ENCODE measurements around the gene EPYC. TPM values are rescaled to one million over a fixed set of nuclear protein-coding genes. Genes with fewer than 3 reads are reported as not detected.

The EPYC gene
- total RNA-seq, 1 experiment from 2014 or later = not detected

GRCh38 chr12:90938451-90938850 lies 66.3 kb downstream of the EPYC start:
- intact Hi-C loops (cut with micrococcal nuclease; ENCODE audit: unreplicated experiment) = no loop called here
- CTCF ChIA-PET = no interaction called here
- Histone ChIP-seq H3K27ac (ENCODE audit: low read depth, low read length, poor library complexity, severe bottlenecking) (no peak overlapping the region), H3K4me3 (ENCODE audit: low read depth, low read length, poor library complexity, severe bottlenecking) (no peak overlapping the region), H3K4me1 (ENCODE audit: insufficient read depth, low read length, poor library complexity, severe bottlenecking) (no peaks in the 10 kb centered on the region), H3K9me3 (ENCODE audit: low read depth, low read length, poor library complexity, severe bottlenecking) (no peaks in the 10 kb centered on the region), H3K27me3 (replicated peaks; ENCODE audit: insufficient read depth, low read depth, low read length, poor library complexity) (no peaks in the 10 kb centered on the region), H3K36me3 (ENCODE audit: insufficient read depth, low read length, poor library complexity, severe bottlenecking) (no peaks in the 10 kb centered on the region)
- no peak for TF ChIP-seq EZH2 (IDR thresholded peaks at IDR 0.05; ENCODE audit: borderline replicate concordance, low read depth, low read length, poor library complexity, severe bottlenecking)
- no peak for TF ChIP-seq CTCF (conservative IDR thresholded peaks at IDR 0.05; ENCODE audit: low read depth, low read length)
- BruUV-seq (replicated peaks) = no TSS peak
- POLR2A ChIA-PET (ENCODE audit: low non-redundant PET) = no interaction called here
- DNase-seq (ENCODE audit: low spot score) = no peak

- no peak overlapping the region for H3K4me3 ChIP-seq (ENCODE audit: low read depth, low read length, poor library complexity, severe bottlenecking)
- ChIA-PET POLR2A (ENCODE audit: low non-redundant PET) (interaction anchor here (0.5 kb wide), 1 partner anchor 123 kb away, joined by 3 read pairs; no protein-coding TSS in a partner anchor), CTCF (no interaction called here)
- no peaks in the 10 kb centered on the region for H3K27me3 ChIP-seq (replicated peaks; ENCODE audit: insufficient read depth, low read depth, low read length, poor library complexity)
- no TSS peak for BruUV-seq (replicated peaks)
- DNase-seq (ENCODE audit: low spot score) = no peak
- no peaks in the 10 kb centered on the region for H3K4me1 ChIP-seq (ENCODE audit: insufficient read depth, low read length, poor library complexity, severe bottlenecking)
- TF ChIP-seq CTCF (conservative IDR thresholded peaks at IDR 0.05; ENCODE audit: low read depth, low read length) = no peak
- TF ChIP-seq EZH2 (IDR thresholded peaks at IDR 0.05; ENCODE audit: borderline replicate concordance, low read depth, low read length, poor library complexity, severe bottlenecking) = no peak
- no peak overlapping the region for H3K27ac ChIP-seq (ENCODE audit: low read depth, low read length, poor library complexity, severe bottlenecking)
- intact Hi-C loops (cut with micrococcal nuclease; ENCODE audit: unreplicated experiment) = no loop called here
- no peaks in the 10 kb centered on the region for H3K36me3 ChIP-seq (ENCODE audit: insufficient read depth, low read length, poor library complexity, severe bottlenecking)
- H3K9me3 ChIP-seq (ENCODE audit: low read depth, low read length, poor library complexity, severe bottlenecking) = no peaks in the 10 kb centered on the region
Measured at GRCh38 chr12:90937651-90938050, 67.1 kb downstream of the EPYC start.

GRCh38 chr12:90936230-90937005 lies 68.4 kb downstream of the EPYC start:
- Histone ChIP-seq H3K36me3 (ENCODE audit: insufficient read depth, low read length, poor library complexity, severe bottlenecking) (no peaks in the 10 kb centered on the region), H3K27me3 (replicated peaks; ENCODE audit: insufficient read depth, low read depth, low read length, poor library complexity) (no peaks in the 10 kb centered on the region), H3K27ac (ENCODE audit: low read depth, low read length, poor library complexity, severe bottlenecking) (no peak overlapping the region), H3K4me1 (ENCODE audit: insufficient read depth, low read length, poor library complexity, severe bottlenecking) (no peaks in the 10 kb centered on the region), H3K4me3 (ENCODE audit: low read depth, low read length, poor library complexity, severe bottlenecking) (no peak overlapping the region), H3K9me3 (ENCODE audit: low read depth, low read length, poor library complexity, severe bottlenecking) (no peaks in the 10 kb centered on the region)
- BruUV-seq (replicated peaks) = no TSS peak
- POLR2A ChIA-PET (ENCODE audit: low non-redundant PET) = no interaction called here
- no peak for DNase-seq (ENCODE audit: low spot score)
- CTCF ChIA-PET = interaction anchor here (0.7 kb wide), 1 partner anchor 106 kb away, joined by 4 read pairs; no protein-coding TSS in a partner anchor
- intact Hi-C loops (cut with micrococcal nuclease; ENCODE audit: unreplicated experiment) = no loop called here
- TF ChIP-seq CTCF (conservative IDR thresholded peaks at IDR 0.05; ENCODE audit: low read depth, low read length) (no peak), EZH2 (IDR thresholded peaks at IDR 0.05; ENCODE audit: borderline replicate concordance, low read depth, low read length, poor library complexity, severe bottlenecking) (no peak)
